ENCODE measurements around the gene ARIH1. TPM values are rescaled to one million over a fixed set of nuclear protein-coding genes. Genes with fewer than 3 reads are reported as not detected.

ARIH1 gene
- total and polyA plus RNA-seq, 2 experiments from 2014 or later, result 30.5 to 48.6 TPM

DNA sequence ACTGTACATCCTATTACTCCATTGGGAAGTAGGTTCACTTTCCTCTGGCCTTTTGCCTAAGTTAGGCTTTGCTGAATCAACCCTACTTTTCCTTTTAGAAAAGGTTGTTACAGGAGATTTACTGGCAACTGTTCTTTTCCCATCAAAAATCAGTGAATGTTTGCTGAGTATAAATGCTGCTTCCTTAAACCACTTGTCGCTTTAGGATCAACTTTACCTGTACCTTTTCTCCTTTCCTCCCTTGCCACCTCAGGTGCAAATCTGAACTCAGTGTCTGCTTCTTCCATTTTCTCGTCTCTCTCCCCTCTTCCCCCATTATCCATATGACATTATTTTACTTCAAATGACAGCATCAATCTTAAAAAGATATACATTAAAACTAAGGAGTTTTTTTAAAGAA lies 110.9 kb downstream of the ARIH1 start (continued):
- TF ChIP-seq, protein P1, sequence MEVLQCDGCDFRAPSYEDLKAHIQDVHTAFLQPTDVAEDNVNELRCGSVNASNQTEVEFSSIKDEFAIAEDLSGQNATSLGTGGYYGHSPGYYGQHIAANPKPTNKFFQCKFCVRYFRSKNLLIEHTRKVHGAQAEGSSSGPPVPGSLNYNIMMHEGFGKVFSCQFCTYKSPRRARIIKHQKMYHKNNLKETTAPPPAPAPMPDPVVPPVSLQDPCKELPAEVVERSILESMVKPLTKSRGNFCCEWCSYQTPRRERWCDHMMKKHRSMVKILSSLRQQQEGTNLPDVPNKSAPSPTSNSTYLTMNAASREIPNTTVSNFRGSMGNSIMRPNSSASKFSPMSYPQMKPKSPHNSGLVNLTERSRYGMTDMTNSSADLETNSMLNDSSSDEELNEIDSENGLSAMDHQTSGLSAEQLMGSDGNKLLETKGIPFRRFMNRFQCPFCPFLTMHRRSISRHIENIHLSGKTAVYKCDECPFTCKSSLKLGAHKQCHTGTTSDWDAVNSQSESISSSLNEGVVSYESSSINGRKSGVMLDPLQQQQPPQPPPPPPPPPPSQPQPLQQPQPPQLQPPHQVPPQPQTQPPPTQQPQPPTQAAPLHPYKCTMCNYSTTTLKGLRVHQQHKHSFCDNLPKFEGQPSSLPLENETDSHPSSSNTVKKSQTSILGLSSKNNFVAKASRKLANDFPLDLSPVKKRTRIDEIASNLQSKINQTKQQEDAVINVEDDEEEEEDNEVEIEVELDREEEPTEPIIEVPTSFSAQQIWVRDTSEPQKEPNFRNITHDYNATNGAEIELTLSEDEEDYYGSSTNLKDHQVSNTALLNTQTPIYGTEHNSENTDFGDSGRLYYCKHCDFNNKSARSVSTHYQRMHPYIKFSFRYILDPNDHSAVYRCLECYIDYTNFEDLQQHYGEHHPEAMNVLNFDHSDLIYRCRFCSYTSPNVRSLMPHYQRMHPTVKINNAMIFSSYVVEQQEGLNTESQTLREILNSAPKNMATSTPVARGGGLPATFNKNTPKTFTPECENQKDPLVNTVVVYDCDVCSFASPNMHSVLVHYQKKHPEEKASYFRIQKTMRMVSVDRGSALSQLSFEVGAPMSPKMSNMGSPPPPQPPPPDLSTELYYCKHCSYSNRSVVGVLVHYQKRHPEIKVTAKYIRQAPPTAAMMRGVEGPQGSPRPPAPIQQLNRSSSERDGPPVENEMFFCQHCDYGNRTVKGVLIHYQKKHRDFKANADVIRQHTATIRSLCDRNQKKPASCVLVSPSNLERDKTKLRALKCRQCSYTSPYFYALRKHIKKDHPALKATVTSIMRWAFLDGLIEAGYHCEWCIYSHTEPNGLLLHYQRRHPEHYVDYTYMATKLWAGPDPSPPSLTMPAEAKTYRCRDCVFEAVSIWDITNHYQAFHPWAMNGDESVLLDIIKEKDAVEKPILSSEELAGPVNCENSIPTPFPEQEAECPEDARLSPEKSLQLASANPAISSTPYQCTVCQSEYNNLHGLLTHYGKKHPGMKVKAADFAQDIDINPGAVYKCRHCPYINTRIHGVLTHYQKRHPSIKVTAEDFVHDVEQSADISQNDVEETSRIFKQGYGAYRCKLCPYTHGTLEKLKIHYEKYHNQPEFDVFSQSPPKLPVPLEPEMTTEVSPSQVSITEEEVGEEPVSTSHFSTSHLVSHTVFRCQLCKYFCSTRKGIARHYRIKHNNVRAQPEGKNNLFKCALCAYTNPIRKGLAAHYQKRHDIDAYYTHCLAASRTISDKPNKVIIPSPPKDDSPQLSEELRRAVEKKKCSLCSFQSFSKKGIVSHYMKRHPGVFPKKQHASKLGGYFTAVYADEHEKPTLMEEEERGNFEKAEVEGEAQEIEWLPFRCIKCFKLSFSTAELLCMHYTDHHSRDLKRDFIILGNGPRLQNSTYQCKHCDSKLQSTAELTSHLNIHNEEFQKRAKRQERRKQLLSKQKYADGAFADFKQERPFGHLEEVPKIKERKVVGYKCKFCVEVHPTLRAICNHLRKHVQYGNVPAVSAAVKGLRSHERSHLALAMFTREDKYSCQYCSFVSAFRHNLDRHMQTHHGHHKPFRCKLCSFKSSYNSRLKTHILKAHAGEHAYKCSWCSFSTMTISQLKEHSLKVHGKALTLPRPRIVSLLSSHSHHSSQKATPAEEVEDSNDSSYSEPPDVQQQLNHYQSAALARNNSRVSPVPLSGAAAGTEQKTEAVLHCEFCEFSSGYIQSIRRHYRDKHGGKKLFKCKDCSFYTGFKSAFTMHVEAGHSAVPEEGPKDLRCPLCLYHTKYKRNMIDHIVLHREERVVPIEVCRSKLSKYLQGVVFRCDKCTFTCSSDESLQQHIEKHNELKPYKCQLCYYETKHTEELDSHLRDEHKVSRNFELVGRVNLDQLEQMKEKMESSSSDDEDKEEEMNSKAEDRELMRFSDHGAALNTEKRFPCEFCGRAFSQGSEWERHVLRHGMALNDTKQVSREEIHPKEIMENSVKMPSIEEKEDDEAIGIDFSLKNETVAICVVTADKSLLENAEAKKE (CRISPR knock-in tag; IDR thresholded peaks at IDR 0.05), result no peak
- TF ChIP-seq STAT1 (IDR thresholded peaks at IDR 0.05; ENCODE audit: unreplicated experiment) (no peak), JUNB (IDR thresholded peaks at IDR 0.05; ENCODE audit: unreplicated experiment) (no peak), EZH2 (IDR thresholded peaks at IDR 0.05; ENCODE audit: low read depth, unreplicated experiment) (no peak)
- TF ChIP-seq, protein P2, sequence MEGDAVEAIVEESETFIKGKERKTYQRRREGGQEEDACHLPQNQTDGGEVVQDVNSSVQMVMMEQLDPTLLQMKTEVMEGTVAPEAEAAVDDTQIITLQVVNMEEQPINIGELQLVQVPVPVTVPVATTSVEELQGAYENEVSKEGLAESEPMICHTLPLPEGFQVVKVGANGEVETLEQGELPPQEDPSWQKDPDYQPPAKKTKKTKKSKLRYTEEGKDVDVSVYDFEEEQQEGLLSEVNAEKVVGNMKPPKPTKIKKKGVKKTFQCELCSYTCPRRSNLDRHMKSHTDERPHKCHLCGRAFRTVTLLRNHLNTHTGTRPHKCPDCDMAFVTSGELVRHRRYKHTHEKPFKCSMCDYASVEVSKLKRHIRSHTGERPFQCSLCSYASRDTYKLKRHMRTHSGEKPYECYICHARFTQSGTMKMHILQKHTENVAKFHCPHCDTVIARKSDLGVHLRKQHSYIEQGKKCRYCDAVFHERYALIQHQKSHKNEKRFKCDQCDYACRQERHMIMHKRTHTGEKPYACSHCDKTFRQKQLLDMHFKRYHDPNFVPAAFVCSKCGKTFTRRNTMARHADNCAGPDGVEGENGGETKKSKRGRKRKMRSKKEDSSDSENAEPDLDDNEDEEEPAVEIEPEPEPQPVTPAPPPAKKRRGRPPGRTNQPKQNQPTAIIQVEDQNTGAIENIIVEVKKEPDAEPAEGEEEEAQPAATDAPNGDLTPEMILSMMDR (conservative IDR thresholded peaks at IDR 0.05; ENCODE audit: low read depth in 2 of 2), result no peak

DNA sequence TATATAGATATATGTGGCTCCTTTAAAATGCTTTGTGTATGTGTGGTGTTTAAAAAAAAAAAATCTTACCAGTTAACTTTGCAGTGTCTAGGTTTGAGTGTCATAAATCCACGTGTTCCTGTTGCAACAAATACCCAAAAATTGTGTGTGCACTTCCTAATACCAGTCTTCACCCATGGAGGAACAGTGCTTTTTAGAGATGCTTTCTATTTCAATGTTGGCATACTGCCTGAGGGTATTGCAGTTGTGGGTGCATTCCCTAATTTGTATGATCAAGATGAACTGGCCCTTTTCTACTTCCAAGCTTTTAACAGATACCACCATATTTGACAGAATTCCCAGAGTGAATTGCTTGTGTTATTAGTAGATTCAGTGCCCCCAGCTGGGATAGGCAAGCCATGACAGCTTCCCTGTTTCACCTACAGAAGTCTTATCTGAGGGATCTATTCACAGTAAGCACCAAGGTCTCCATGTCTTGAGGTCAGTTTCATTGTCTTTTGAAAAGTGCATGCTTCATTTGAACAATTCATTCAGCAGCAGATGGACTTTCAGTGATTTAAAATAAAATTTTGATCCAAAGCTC lies 111.4 kb downstream of the ARIH1 start:
- peak; percentile 43 for DNase-seq (ENCODE audit: low spot score)
- no peaks in the 10 kb centered on the region; the same call in 2 of the 3 replicates for H3K4me1 Mint-ChIP-seq
- H3K9me3 Mint-ChIP-seq, result no peaks in the 10 kb centered on the region
- no peak overlapping the region for H2AFZ ChIP-seq
- peak; percentile 44; the same call in 2 of the 3 replicates for ATAC-seq
- H3K27ac Mint-ChIP-seq, result no peak overlapping the region
- no peaks in the 10 kb centered on the region for H3K27me3 ChIP-seq (ENCODE audit: insufficient read depth)
- no peak overlapping the region for H3K4me3 Mint-ChIP-seq
- no peaks in the 10 kb centered on the region; the same call in 1 of the 2 replicates for H3K4me1 ChIP-seq (ENCODE audit: insufficient read depth)
- H3K9me2 ChIP-seq (ENCODE audit: insufficient read depth), result no peaks in the 10 kb centered on the region
- no peaks in the 10 kb centered on the region for H3F3A ChIP-seq (replicated peaks; ENCODE audit: low read depth)
- H3K36me3 Mint-ChIP-seq (ENCODE audit: low read depth), result peaks cover 23% of the 10 kb centered on the region; the same call in 2 of the 3 replicates
- H3K27me3 Mint-ChIP-seq (ENCODE audit: insufficient read depth, low read depth, poor library complexity), result no peaks in the 10 kb centered on the region
- H3K4me3 ChIP-seq, result no peak overlapping the region
- H3K4me2 ChIP-seq, result no peak overlapping the region
- no peak for TF ChIP-seq EZH2 (IDR thresholded peaks at IDR 0.05; ENCODE audit: low read depth, unreplicated experiment)
- TF ChIP-seq EZH2phosphoT487 (IDR thresholded peaks at IDR 0.05; ENCODE audit: unreplicated experiment), result no peak
- TF ChIP-seq ZNF114 (CRISPR knock-in tag; IDR thresholded peaks at IDR 0.05), result no peak
- TF ChIP-seq, protein P2 (conservative IDR thresholded peaks at IDR 0.05; ENCODE audit: low read depth in 2 of 2), result peak; percentile 46 to 47
- no peaks in the 10 kb centered on the region for H3K79me2 ChIP-seq (replicated peaks; ENCODE audit: insufficient read depth)
- H3K27ac ChIP-seq (ENCODE audit: low read depth), result no peak overlapping the region
- peaks cover 27% of the 10 kb centered on the region for H3K36me3 ChIP-seq (ENCODE audit: insufficient read depth)
- H4K20me1 ChIP-seq (replicated peaks; ENCODE audit: insufficient read depth), result no peaks in the 10 kb centered on the region; the same call in 1 of the 2 replicates
